ENCODE measurements around the gene BRK1. TPM values are rescaled to one million over a fixed set of nuclear protein-coding genes. Genes with fewer than 3 reads are reported as not detected.
A peak's percentile ranks its signal among the peaks of the same experiment; 100 is the strongest.
"Not testable (repeated sequence)": the region's sequence is repeated elsewhere in the genome, so short reads cannot be mapped to it uniquely, and the experiment has no call there.

BRK1 gene
- total RNA-seq, 1 donor from 2014 or later, result 82.6 TPM

- DNase-seq (ENCODE audit: low spot score), result no peak
- intact Hi-C loops (cut with DNase I), result no loop called here
Observed at GRCh38 chr3:10140996-10141546, 25.6 kb downstream of the BRK1 start.

- DNase-seq (ENCODE audit: low spot score), result no peak
- intact Hi-C loops (cut with DNase I), result loop anchor here (2.0 kb wide), 1 partner anchor 26 kb away; no protein-coding TSS in a partner anchor
Observed at GRCh38 chr3:10142707-10143560, 27.5 kb downstream of the BRK1 start.

- intact Hi-C loops (cut with DNase I), result no loop called here
- no peak for DNase-seq (ENCODE audit: low spot score)
Observed at GRCh38 chr3:10145685-10146084, 30.2 kb downstream of the BRK1 start.

- intact Hi-C loops (cut with DNase I), result no loop called here
- no peak for DNase-seq (ENCODE audit: low spot score)
Observed at GRCh38 chr3:10149226-10149625, 33.8 kb downstream of the BRK1 start.

GRCh38 chr3:10150987-10151386, 35.5 kb downstream of the BRK1 start:
- no peak for DNase-seq (ENCODE audit: low spot score)
- intact Hi-C loops (cut with DNase I), result no loop called here

GRCh38 chr3:10154335-10155122, 39.1 kb downstream of the BRK1 start:
- intact Hi-C loops (cut with DNase I), result no loop called here
- DNase-seq (ENCODE audit: low spot score), result no peak

GRCh38 chr3:10155123-10155472, 39.6 kb downstream of the BRK1 start:
- no peak for DNase-seq (ENCODE audit: low spot score)
- intact Hi-C loops (cut with DNase I), result no loop called here

GRCh38 chr3:10155658-10156057, 40.2 kb downstream of the BRK1 start:
- no peak for DNase-seq (ENCODE audit: low spot score)
- intact Hi-C loops (cut with DNase I), result no loop called here

GRCh38 chr3:10157031-10157430, 41.6 kb downstream of the BRK1 start:
- no peak for DNase-seq (ENCODE audit: low spot score)
- intact Hi-C loops (cut with DNase I), result no loop called here

GRCh38 chr3:10158555-10158954, 43.1 kb downstream of the BRK1 start:
- DNase-seq (ENCODE audit: low spot score); intact Hi-C loops (cut with DNase I): not testable (repeated sequence)

- intact Hi-C loops (cut with DNase I), result no loop called here
- no peak for DNase-seq (ENCODE audit: low spot score)
Observed at GRCh38 chr3:10160346-10160745, 44.9 kb downstream of the BRK1 start.

GRCh38 chr3:10160925-10161324, 45.5 kb downstream of the BRK1 start:
- intact Hi-C loops (cut with DNase I), result no loop called here

GRCh38 chr3:10162185-10162584, 46.7 kb downstream of the BRK1 start:
- no peak for DNase-seq (ENCODE audit: low spot score)
- intact Hi-C loops (cut with DNase I), result no loop called here

More at GRCh38 chr3:10160925-10161324, 45.5 kb downstream of the BRK1 start:
- no peak for DNase-seq (ENCODE audit: low spot score)

GRCh38 chr3:10164201-10164545, 48.7 kb downstream of the BRK1 start:
- intact Hi-C loops (cut with DNase I), result loop anchor here (1.0 to 2.0 kb wide), 2 partner anchors 37 to 61 kb away; no protein-coding TSS in a partner anchor
- not testable (repeated sequence) for DNase-seq (ENCODE audit: low spot score)

- peak; percentile 92 for DNase-seq (ENCODE audit: low spot score)
- intact Hi-C loops (cut with DNase I), result loop anchor here (1.0 to 2.0 kb wide), 2 partner anchors 36 to 61 kb away; no protein-coding TSS in a partner anchor
Observed at GRCh38 chr3:10164546-10165393, 49.3 kb downstream of the BRK1 start, which contains the start of gene IRAK2. Gene IRAK2 (plus strand): TSS chr3:10164919. CDS start chr3:10164955, 36 bp downstream.

- intact Hi-C loops (cut with DNase I), result no loop called here
- no peak for DNase-seq (ENCODE audit: low spot score)
Observed at GRCh38 chr3:10166213-10166604, 50.7 kb downstream of the BRK1 start.

- intact Hi-C loops (cut with DNase I), result no loop called here
- no peak for DNase-seq (ENCODE audit: low spot score)
Observed at GRCh38 chr3:10169000-10169496, 53.6 kb downstream of the BRK1 start.

- intact Hi-C loops (cut with DNase I), result no loop called here
- DNase-seq (ENCODE audit: low spot score), result no peak
Observed at GRCh38 chr3:10170915-10171478, 55.5 kb downstream of the BRK1 start.

Data from cardiac septum (tissue), 1 donor.